Tibial nerve (tissue), 4 donors: Measurements from ENCODE around the gene ORMDL3. TPM values are rescaled to one million over a fixed set of nuclear protein-coding genes. Genes with fewer than 3 reads are reported as not detected.
"Not testable (repeated sequence)": the region's sequence is repeated elsewhere in the genome, so short reads cannot be mapped to it uniquely, and the experiment has no call there.

Experiments
- DNase-seq, 2 donors: peaks; one replicate each; pipeline ENCODE4 v3.0.0-alpha.2; 2019; ENCODE audit warnings: low spot score in 2 of 2
- H3K27ac ChIP-seq, 4 donors: fragments of 200-600 bp; sonication (generic) in 3 of 4; one replicate each; pipeline ENCODE4 v1.5.1; 2017 to 2019; ENCODE audit warnings: mild to moderate bottlenecking in 1 of 4
- H3K27me3 ChIP-seq, 2 donors: fragments of 200-600 bp; sonication (generic) in 1 of 2; one replicate each; pipeline versions ENCODE4 v1.5.1 to v1.6.0; 2017 to 2019
- H3K36me3 ChIP-seq, 3 donors: fragments of 200-600 bp; sonication (generic); one replicate each; pipeline ENCODE4 v1.5.1; 2018 to 2019
- H3K4me1 ChIP-seq, 4 donors: fragments of 200-600 bp; sonication (generic) in 3 of 4; one replicate each; pipeline ENCODE4 v1.5.1; 2017 to 2019
- H3K4me3 ChIP-seq, 4 donors: fragments of 200-600 bp; sonication (generic) in 3 of 4; one replicate each; pipeline ENCODE4 v1.5.1; 2017 to 2019; ENCODE audit warnings: mild to moderate bottlenecking in 1 of 4, moderate library complexity in 1 of 4
- H3K9me3 ChIP-seq, 4 donors: fragments of 200-600 bp; sonication (generic) in 3 of 4; one replicate each; pipeline ENCODE4 v1.5.1; 2017 to 2019
- CTCF ChIP-seq, 5 experiments: fragments of 200-600 bp in 3 of 5; fragments of 450-650 bp in 2 of 5; sonication (generic) in 3 of 5; IDR thresholded peaks; one replicate each; pipeline ENCODE4 v1.5.1; 2016 to 2019; ENCODE audit warnings: antibody characterized with exemption in 5 of 5, mild to moderate bottlenecking in 3 of 5, moderate library complexity in 2 of 5
- EP300 ChIP-seq, 2 donors: sonication (generic); formaldehyde crosslinking; IDR thresholded peaks; one replicate each; pipeline ENCODE4 v1.6.1; 2017; ENCODE audit warnings: antibody characterized with exemption in 2 of 2, mild to moderate bottlenecking in 1 of 2
- POLR2A ChIP-seq, 2 donors: fragments of 450-650 bp; IDR thresholded peaks; one replicate each; pipeline ENCODE4 v1.6.1; 2017; ENCODE audit warnings: antibody characterized with exemption in 2 of 2, mild to moderate bottlenecking in 2 of 2, moderate library complexity in 2 of 2
- WGBS, 2 donors: methylation state at CpG; one replicate each; pipeline ENCODE4 v1.1.5; 2018; 5-methylcytosine and 5-hydroxymethylcytosine counted together
- total RNA-seq, 4 donors: library from RNA; depleted of rRNA; stranded (reverse); fragments of >200 nt; gene quantifications; one replicate each; pipeline ENCODE4 v1.1.0, GENCODE V29; 2016

ORMDL3 gene
- total RNA-seq, 4 donors from 2014 or later = 45.7 to 88.2 (median 72.3) TPM

- Histone ChIP-seq H3K27me3 (no peaks in the 10 kb centered on the region), H3K4me3 (no peak overlapping the region), H3K36me3 (peaks cover 0 to 49% (median 0%) of the 10 kb centered on the region in 3 donors), H3K4me1 (no peaks in the 10 kb centered on the region), H3K27ac (no peak overlapping the region), H3K9me3 (no peaks in the 10 kb centered on the region)
- no peak for DNase-seq
- TF ChIP-seq CTCF (IDR thresholded peaks at IDR 0.05) (no peak), POLR2A (IDR thresholded peaks at IDR 0.05) (no peak), EP300 (IDR thresholded peaks at IDR 0.05) (no peak)
- WGBS, 2 donors = 65 to 76% methylated on average over 4 of the region's 4 CpGs
Observed at GRCh38 chr17:39915559-39915958, 11.8 kb downstream of the ORMDL3 start.

GRCh38 chr17:39913989-39914388 lies 13.4 kb downstream of the ORMDL3 start:
- H3K36me3 ChIP-seq = peaks cover 0 to 48% (median 6%) of the 10 kb centered on the region in 3 donors
- H3K4me3 ChIP-seq = no peak overlapping the region
- H3K27ac ChIP-seq = no peak overlapping the region
- H3K9me3 ChIP-seq = no peaks in the 10 kb centered on the region
- WGBS, 2 donors = 85 to 87% methylated on average over 3 of the region's 3 CpGs
- TF ChIP-seq EP300 (IDR thresholded peaks at IDR 0.05) (no peak), CTCF (IDR thresholded peaks at IDR 0.05) (no peak), POLR2A (IDR thresholded peaks at IDR 0.05) (no peak)
- no peak for DNase-seq
- H3K4me1 ChIP-seq = no peaks in the 10 kb centered on the region
- H3K27me3 ChIP-seq = no peaks in the 10 kb centered on the region

- no peak overlapping the region for H3K4me3 ChIP-seq
- TF ChIP-seq EP300 (IDR thresholded peaks at IDR 0.05) (no peak), POLR2A (IDR thresholded peaks at IDR 0.05) (no peak), CTCF (IDR thresholded peaks at IDR 0.05) (no peak)
- H3K27me3 ChIP-seq = no peaks in the 10 kb centered on the region
- H3K9me3 ChIP-seq = no peaks in the 10 kb centered on the region
- no peak overlapping the region for H3K27ac ChIP-seq
- H3K36me3 ChIP-seq = peaks cover 0 to 59% (median 6%) of the 10 kb centered on the region in 3 donors
- no peaks in the 10 kb centered on the region for H3K4me1 ChIP-seq
- DNase-seq = no peak
- WGBS, 2 donors = 91 to 93% methylated on average over 4 to 6 of the region's 6 CpGs
Observed at GRCh38 chr17:39908789-39909352, 18.5 kb downstream of the ORMDL3 start.

GRCh38 chr17:39904990-39905288 lies 22.5 kb downstream of the ORMDL3 start:
- Histone ChIP-seq H3K4me1 (no peaks in the 10 kb centered on the region), H3K27me3 (no peaks in the 10 kb centered on the region), H3K4me3 (no peak overlapping the region), H3K27ac (no peak overlapping the region), H3K36me3 (peaks cover 0 to 44% (median 6%) of the 10 kb centered on the region in 3 donors), H3K9me3 (no peaks in the 10 kb centered on the region)
- WGBS, 2 donors = 87 to 91% methylated on average over 3 of the region's 3 CpGs
- TF ChIP-seq EP300 (IDR thresholded peaks at IDR 0.05) (no peak), POLR2A (IDR thresholded peaks at IDR 0.05) (no peak), CTCF (IDR thresholded peaks at IDR 0.05) (no peak)
- DNase-seq = no peak

- H3K9me3 ChIP-seq = no peaks in the 10 kb centered on the region
- H3K36me3 ChIP-seq = peaks cover 0 to 30% (median 0%) of the 10 kb centered on the region in 3 donors
- H3K4me1 ChIP-seq = no peaks in the 10 kb centered on the region
- 89% methylated on average over 4 of the region's 4 CpGs for WGBS, 2 donors
- no peak overlapping the region for H3K4me3 ChIP-seq
- DNase-seq = no peak
- TF ChIP-seq CTCF (IDR thresholded peaks at IDR 0.05) = no peak
- no peak for TF ChIP-seq POLR2A (IDR thresholded peaks at IDR 0.05)
- TF ChIP-seq EP300 (IDR thresholded peaks at IDR 0.05) = no peak
- H3K27me3 ChIP-seq = no peaks in the 10 kb centered on the region
- H3K27ac ChIP-seq = no peak overlapping the region
Observed at GRCh38 chr17:39903158-39903884, 24.1 kb downstream of the ORMDL3 start.

- H3K4me1 ChIP-seq, H3K27me3 ChIP-seq, DNase-seq, H3K4me3 ChIP-seq, H3K27ac ChIP-seq, H3K9me3 ChIP-seq: not testable (repeated sequence)
- WGBS, 2 donors = 85 to 90% methylated on average over 2 of the region's 2 CpGs
- peaks cover 0 to 24% (median 0%) of the 10 kb centered on the region in 3 donors for H3K36me3 ChIP-seq
Observed at GRCh38 chr17:39902027-39902426, 25.4 kb downstream of the ORMDL3 start.
